ENCODE data around the gene RNF19B. TPM values are rescaled to one million over a fixed set of nuclear protein-coding genes. Genes with fewer than 3 reads are reported as not detected.

The RNF19B gene, protein sequence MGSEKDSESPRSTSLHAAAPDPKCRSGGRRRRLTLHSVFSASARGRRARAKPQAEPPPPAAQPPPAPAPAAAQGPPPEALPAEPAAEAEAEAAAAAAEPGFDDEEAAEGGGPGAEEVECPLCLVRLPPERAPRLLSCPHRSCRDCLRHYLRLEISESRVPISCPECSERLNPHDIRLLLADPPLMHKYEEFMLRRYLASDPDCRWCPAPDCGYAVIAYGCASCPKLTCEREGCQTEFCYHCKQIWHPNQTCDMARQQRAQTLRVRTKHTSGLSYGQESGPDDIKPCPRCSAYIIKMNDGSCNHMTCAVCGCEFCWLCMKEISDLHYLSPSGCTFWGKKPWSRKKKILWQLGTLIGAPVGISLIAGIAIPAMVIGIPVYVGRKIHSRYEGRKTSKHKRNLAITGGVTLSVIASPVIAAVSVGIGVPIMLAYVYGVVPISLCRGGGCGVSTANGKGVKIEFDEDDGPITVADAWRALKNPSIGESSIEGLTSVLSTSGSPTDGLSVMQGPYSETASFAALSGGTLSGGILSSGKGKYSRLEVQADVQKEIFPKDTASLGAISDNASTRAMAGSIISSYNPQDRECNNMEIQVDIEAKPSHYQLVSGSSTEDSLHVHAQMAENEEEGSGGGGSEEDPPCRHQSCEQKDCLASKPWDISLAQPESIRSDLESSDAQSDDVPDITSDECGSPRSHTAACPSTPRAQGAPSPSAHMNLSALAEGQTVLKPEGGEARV
- 32.9 and 33.1 TPM in 2 replicates for total RNA-seq

DNA sequence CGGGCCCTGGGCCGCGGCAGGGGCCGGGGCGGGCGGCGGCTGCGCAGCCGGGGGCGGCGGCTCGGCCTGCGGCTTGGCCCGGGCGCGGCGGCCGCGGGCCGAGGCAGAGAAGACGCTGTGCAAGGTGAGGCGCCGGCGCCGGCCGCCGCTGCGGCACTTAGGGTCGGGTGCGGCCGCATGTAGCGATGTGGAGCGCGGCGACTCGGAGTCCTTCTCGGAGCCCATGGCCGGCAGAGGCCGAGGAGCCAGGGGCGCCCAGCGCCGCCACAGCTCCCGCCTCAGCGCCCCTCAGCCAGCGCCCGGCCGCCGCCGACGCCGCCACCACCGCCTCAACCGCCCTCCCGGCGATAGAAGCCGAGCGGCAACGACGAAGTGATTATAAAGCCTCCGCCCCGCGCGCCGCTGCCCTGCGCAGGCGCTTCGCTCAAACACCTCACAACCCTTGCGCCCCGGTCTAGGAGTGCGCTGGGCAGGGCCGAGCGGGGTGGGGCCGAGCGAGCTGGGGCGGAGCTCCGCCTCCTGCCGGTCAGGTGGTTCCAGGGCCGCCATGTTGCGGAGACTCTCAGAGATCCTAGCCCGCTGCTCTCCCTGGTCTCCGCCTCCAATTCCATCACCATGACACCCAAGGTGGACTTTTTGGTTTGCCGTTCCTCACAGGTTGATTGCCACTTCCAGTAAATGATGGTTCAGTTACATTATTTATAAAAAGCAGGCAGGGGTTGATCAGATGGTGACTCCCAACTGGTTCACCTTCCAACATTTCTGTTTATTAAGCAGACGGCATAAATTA lies at the start of gene RNF19B:
Gene RNF19B (minus strand): TSS at position 349 of the 790 bp plus-strand sequence. CDS start 124 bp downstream, at position 225.

DNA sequence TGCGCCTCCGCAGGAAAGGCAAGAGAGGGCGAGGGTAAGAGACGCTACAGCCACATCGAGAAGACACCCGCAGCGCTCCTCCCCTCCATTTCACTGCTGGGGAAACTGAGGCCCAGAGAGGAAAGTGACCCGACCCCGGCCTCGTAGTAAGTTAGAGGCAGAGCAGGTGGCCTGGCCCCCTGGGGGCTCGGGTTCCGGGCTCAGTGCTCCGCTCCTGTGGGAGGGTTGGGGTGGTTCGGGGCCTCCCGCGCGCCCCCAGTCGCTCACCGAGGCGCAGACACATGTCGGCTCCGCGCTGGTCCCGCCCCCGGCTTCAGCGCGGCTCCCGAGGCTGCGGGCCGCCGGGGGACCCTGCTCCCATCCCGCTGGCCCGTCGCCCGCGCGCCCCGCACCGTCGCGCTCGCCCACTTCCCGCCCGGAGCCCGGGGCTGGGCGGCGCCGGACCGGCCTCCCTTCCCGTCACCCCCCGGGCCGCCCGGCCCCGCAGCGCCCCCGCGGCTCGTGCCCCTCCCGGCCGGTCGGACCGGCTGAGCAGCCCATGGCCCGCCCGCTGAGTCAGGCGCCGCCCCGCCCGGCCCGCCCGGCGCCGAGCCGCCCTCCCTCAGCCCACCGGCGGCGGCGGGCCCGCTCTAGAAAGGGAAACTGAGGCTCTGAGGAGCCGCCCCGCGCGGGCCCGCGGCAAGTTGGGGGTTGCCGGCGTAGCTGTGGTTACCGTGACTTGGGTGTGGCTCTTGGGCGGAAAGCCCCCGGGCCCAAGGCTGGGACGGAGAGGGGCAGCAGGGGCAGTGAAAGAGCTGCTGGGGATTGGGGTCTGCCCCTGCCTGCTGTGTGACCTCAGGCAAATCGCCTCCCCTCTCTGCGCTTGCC lies 63.4 kb downstream of the RNF19B start, which contains the start of gene TMEM54:
Gene TMEM54 (minus strand): TSS at position 434 of the 867 bp plus-strand sequence. CDS start 151 bp downstream, at position 283.

Other genes with a start within 250 kb of the RNF19B start
- 98.2 and 111 TPM in 2 replicates for gene YARS1, start 147.5 kb downstream of the RNF19B start, total RNA-seq
- gene S100PBP, start 147.2 kb downstream of the RNF19B start, total RNA-seq: 14.8 and 16.4 TPM in 2 replicates
- gene FNDC5, start 93.9 kb downstream of the RNF19B start, total RNA-seq: 0.07 TPM in 1 of 2 replicates, not detected in the other
- gene HPCA, start 78.3 kb downstream of the RNF19B start, total RNA-seq: not detected in 2 replicates
- 29.4 and 31.1 TPM in 2 replicates for gene TMEM54, start 63.4 kb downstream of the RNF19B start, total RNA-seq
- gene AK2, start 72.1 kb upstream of the RNF19B start, total RNA-seq: 138 and 147 TPM in 2 replicates
- 0.47 and 1.9 TPM in 2 replicates for gene AZIN2, start 116.3 kb upstream of the RNF19B start, total RNA-seq
- gene TRIM62, start 217.2 kb upstream of the RNF19B start, total RNA-seq: 3.6 TPM in 2 replicates